GM23248 (cell line): ENCODE results near the gene DHODH. TPM values are rescaled to one million over a fixed set of nuclear protein-coding genes. Genes with fewer than 3 reads are reported as not detected.

Experiments
- DNase-seq: peaks from one replicate; pipeline ENCODE4 v3.0.0-alpha.2; 2015
- H2AFZ ChIP-seq: fragments of 200-600 bp; sonication (generic); 2 replicates; pipeline ENCODE4 v1.6.1; 2016; ENCODE audit warnings: antibody characterized with exemption
- H3F3A ChIP-seq: fragments of 200-600 bp; sonication (generic); 2 replicates; pipeline ENCODE4 v1.6.1; 2016; ENCODE audit warnings: mild to moderate bottlenecking, antibody characterized with exemption, mixed run types; ENCODE audit not compliant: insufficient read depth
- H3K27ac ChIP-seq: fragments of 200-600 bp; sonication (generic); 2 replicates; pipeline ENCODE4 v1.5.1; 2016; ENCODE audit warnings: mild to moderate bottlenecking
- H3K27me3 ChIP-seq: fragments of 200-600 bp; sonication (generic); replicated peaks from 2 replicates; pipeline ENCODE4 v1.6.1; 2016; ENCODE audit warnings: mild to moderate bottlenecking; ENCODE audit not compliant: insufficient read depth
- H3K36me3 ChIP-seq: fragments of 200-600 bp; sonication (generic); 2 replicates; pipeline ENCODE4 v1.6.1; 2016; ENCODE audit warnings: low read depth, mild to moderate bottlenecking
- H3K4me1 ChIP-seq: fragments of 200-600 bp; sonication (generic); 2 replicates; pipeline ENCODE4 v1.6.1; 2016; ENCODE audit warnings: mild to moderate bottlenecking; ENCODE audit not compliant: insufficient read depth
- H3K4me2 ChIP-seq: fragments of 200-600 bp; sonication (generic); one replicate; pipeline ENCODE4 v1.6.1; 2016; ENCODE audit warnings: mild to moderate bottlenecking; ENCODE audit not compliant: unreplicated experiment
- H3K4me3 ChIP-seq: fragments of 200-600 bp; sonication (generic); 2 replicates; pipeline ENCODE4 v1.5.1; 2016; ENCODE audit warnings: mild to moderate bottlenecking
- H3K79me2 ChIP-seq: fragments of 200-600 bp; sonication (generic); 2 replicates; pipeline ENCODE4 v1.6.1; 2016; ENCODE audit warnings: mild to moderate bottlenecking; ENCODE audit not compliant: insufficient read depth
- H3K9ac ChIP-seq: fragments of 200-600 bp; sonication (generic); 2 replicates; pipeline ENCODE4 v1.6.1; 2016; ENCODE audit warnings: mild to moderate bottlenecking
- H3K9me2 ChIP-seq: fragments of 200-600 bp; sonication (generic); 2 replicates; pipeline ENCODE4 v1.6.1; 2016; ENCODE audit warnings: mixed run types, mild to moderate bottlenecking, moderate library complexity; ENCODE audit not compliant: insufficient read depth
- H3K9me3 ChIP-seq: fragments of 200-600 bp; sonication (generic); one replicate; pipeline ENCODE4 v1.6.1; 2017; ENCODE audit warnings: low read depth
- H4K20me1 ChIP-seq: fragments of 200-600 bp; sonication (generic); 2 replicates; pipeline ENCODE4 v1.6.0; 2016; ENCODE audit not compliant: insufficient read depth
- EZH2 ChIP-seq: fragments of 200-600 bp; sonication (generic); IDR thresholded peaks from 2 replicates; pipeline ENCODE4 v1.6.1; 2018; ENCODE audit warnings: antibody characterized with exemption, mild to moderate bottlenecking; ENCODE audit not compliant: insufficient read depth, poor library complexity, severe bottlenecking
- EZH2phosphoT487 ChIP-seq: fragments of 200-600 bp; sonication (generic); IDR thresholded peaks from 2 replicates; pipeline ENCODE4 v1.6.1; 2018; ENCODE audit warnings: antibody characterized with exemption, moderate library complexity, mild to moderate bottlenecking, low read depth; ENCODE audit not compliant: insufficient read depth
- WGBS, 2 experiments: methylation state at CpG; one replicate each; pipeline ENCODE4 v1.1.6; 2015 to 2017; ENCODE audit warnings: low lambda C conversion rate in 2 of 2, low coverage in 1 of 2; ENCODE audit errors: missing lambda C conversion rate in 2 of 2; 5-methylcytosine and 5-hydroxymethylcytosine counted together
- in situ Hi-C: fragments of 300-500 bp; cut with MboI; formaldehyde crosslinking; loops from 2 replicates; pipeline ENCODE4 v1.15.0; 2020
- polyA plus RNA-seq: library from polyadenylated mRNA; unstranded; fragments of >200 nt; fragmentation: Nextera tagmentation; extraction: Ambion mirVana; gene quantifications from 2 replicates; pipeline ENCODE4 v1.2.1, GENCODE V29; 2016
- total RNA-seq: library from RNA; depleted of rRNA; stranded (reverse); fragments of >200 nt; shearing (Covaris generic); gene quantifications from 2 replicates; pipeline ENCODE4 v1.2.3, GENCODE V29; 2014

DHODH gene
- total and polyA plus RNA-seq, 2 experiments from 2014 or later = 2.2 to 3.8 TPM

DNA sequence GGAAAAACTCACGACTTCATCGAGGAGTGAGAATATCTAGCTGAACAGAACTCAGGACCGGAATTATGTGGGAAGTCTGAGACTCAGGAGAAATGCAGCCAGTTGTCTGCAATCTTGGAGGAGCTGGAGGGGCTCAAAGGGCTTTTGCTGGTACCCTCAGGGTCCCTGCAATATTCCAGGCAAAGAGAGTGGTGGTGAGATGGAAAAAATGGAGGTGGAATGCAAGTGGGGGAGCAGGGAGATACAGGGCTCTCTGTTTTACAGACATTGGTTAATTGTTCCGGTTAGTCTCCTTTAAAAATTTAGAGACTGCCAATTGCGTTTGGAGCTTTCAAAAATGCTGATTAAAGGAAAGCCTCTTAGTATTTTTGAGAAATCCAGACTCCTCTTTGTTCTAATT is 27.6 kb downstream of the DHODH start:
- 77 to 79% methylated on average over 5 of the region's 5 CpGs for WGBS, 2 experiments
- H3F3A ChIP-seq = no peaks in the 10 kb centered on the region
- no peaks in the 10 kb centered on the region for H3K4me1 ChIP-seq
- H3K9me2 ChIP-seq = no peaks in the 10 kb centered on the region
- in situ Hi-C loops = no loop called here
- TF ChIP-seq EZH2 (no peak), EZH2phosphoT487 (no peak)
- H3K27me3 ChIP-seq = no peaks in the 10 kb centered on the region
- H3K79me2 ChIP-seq = no peaks in the 10 kb centered on the region
- H4K20me1 ChIP-seq = no peaks in the 10 kb centered on the region
- H3K9ac ChIP-seq = no peak overlapping the region
- no peaks in the 10 kb centered on the region for H3K9me3 ChIP-seq
- H3K4me3 ChIP-seq = no peak overlapping the region
- H3K36me3 ChIP-seq = no peaks in the 10 kb centered on the region
- H3K4me2 ChIP-seq = no peak overlapping the region
- DNase-seq = no peak
- no peak overlapping the region for H3K27ac ChIP-seq
- no peak overlapping the region for H2AFZ ChIP-seq

DNA sequence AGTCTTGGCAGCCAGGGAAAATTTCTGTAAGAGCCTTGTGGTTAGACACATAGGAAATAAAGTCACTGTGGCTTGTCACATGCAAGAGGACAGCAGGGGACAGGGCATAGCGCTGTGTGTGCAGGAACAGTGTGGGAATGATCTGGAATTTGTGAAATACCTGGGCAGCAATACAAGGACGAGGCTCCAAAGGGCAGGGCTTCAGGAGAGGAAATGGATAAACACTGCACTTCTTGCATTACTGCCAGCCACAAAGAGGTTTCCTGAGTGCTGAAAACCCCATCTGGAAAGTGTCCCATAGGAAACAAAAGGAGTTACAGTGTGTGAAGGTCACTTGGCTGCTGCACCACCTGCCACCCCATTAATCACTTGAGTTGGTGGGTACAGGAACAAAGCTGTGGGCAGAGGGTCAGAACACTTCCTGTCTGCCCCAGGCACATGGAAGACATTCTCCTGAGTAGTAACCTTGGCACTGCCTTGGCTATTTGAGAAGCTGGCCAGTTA is 33.7 kb downstream of the DHODH start:
- Histone ChIP-seq H3K4me3 (no peak overlapping the region), H3K4me1 (no peaks in the 10 kb centered on the region), H3K9me2 (no peaks in the 10 kb centered on the region), H3K9me3 (no peaks in the 10 kb centered on the region), H3K4me2 (no peak overlapping the region), H3K9ac (no peak overlapping the region), H3K27me3 (no peaks in the 10 kb centered on the region), H2AFZ (no peak overlapping the region), H3F3A (no peaks in the 10 kb centered on the region), H3K27ac (no peak overlapping the region), H4K20me1 (no peaks in the 10 kb centered on the region), H3K36me3 (no peaks in the 10 kb centered on the region), H3K79me2 (no peaks in the 10 kb centered on the region)
- TF ChIP-seq EZH2 = no peak
- TF ChIP-seq EZH2phosphoT487 = no peak
- no peak for DNase-seq
- 41 to 52% methylated on average over 2 of the region's 2 CpGs for WGBS, 2 experiments
- in situ Hi-C loops = no loop called here

DNA sequence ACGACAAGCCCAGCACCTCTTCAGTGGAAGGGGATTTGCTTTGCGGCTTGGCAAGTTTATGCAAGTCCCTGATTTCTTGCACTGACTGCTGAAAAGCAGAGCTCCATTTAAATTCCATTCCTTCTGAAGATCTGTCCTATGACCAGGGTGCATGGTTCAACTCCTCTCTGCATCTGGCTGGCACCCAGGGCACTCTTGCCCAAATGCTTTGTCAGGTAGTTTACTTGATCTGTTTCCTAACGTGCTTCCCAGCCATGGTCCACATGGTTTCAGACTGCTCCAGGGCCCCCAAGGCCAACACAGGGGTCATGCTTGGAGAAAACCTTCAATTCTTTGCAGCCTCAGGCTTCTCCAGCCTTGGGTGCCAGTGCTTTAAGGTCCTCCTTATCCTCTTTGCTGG is 34.5 kb downstream of the DHODH start:
- no peaks in the 10 kb centered on the region for H3K27me3 ChIP-seq
- H3K9me3 ChIP-seq = no peaks in the 10 kb centered on the region
- DNase-seq = no peak
- H3K4me1 ChIP-seq = no peaks in the 10 kb centered on the region
- in situ Hi-C loops = no loop called here
- H3F3A ChIP-seq = no peaks in the 10 kb centered on the region
- 64 to 69% methylated on average over 3 of the region's 3 CpGs for WGBS, 2 experiments
- no peaks in the 10 kb centered on the region for H3K9me2 ChIP-seq
- no peak overlapping the region for H2AFZ ChIP-seq
- no peak for TF ChIP-seq EZH2
- no peak for TF ChIP-seq EZH2phosphoT487
- H3K36me3 ChIP-seq = no peaks in the 10 kb centered on the region
- no peak overlapping the region for H3K4me2 ChIP-seq
- H3K4me3 ChIP-seq = no peak overlapping the region
- H3K27ac ChIP-seq = no peak overlapping the region
- no peak overlapping the region for H3K9ac ChIP-seq
- H4K20me1 ChIP-seq = no peaks in the 10 kb centered on the region
- H3K79me2 ChIP-seq = no peaks in the 10 kb centered on the region

DNA sequence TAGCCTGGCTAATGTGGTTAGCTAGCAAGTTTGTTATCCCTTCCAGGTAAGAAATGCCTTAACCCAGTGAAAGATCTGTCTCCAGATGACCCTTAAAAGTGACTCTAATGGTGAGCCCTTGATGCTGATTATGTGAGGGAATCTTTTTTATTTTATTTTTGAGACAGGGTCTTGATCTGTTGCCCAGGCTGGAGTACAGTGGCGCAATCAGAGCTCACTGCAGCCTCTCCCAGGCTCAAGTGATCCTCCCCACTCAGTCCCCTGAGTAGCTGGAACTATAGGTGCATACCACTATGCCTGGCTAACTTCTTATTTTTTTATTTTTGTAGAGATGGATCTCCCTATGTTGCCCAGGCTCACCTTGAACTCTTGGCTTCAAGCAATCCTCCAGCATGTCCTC is 35.0 kb downstream of the DHODH start:
- H3K36me3 ChIP-seq = no peaks in the 10 kb centered on the region
- H4K20me1 ChIP-seq = no peaks in the 10 kb centered on the region
- no peak overlapping the region for H3K9ac ChIP-seq
- no peaks in the 10 kb centered on the region for H3K4me1 ChIP-seq
- no peak overlapping the region for H3K27ac ChIP-seq
- H3K9me2 ChIP-seq = no peaks in the 10 kb centered on the region
- H3K4me3 ChIP-seq = no peak overlapping the region
- H3K79me2 ChIP-seq = no peaks in the 10 kb centered on the region
- H3F3A ChIP-seq = no peaks in the 10 kb centered on the region
- no peak overlapping the region for H2AFZ ChIP-seq
- H3K4me2 ChIP-seq = no peak overlapping the region
- 72 to 73% methylated on average over 1 of the region's 1 CpG for WGBS, 2 experiments
- no peak for TF ChIP-seq EZH2phosphoT487
- no peak for TF ChIP-seq EZH2
- no peaks in the 10 kb centered on the region for H3K27me3 ChIP-seq
- no peak for DNase-seq
- in situ Hi-C loops = no loop called here
- no peaks in the 10 kb centered on the region for H3K9me3 ChIP-seq

DNA sequence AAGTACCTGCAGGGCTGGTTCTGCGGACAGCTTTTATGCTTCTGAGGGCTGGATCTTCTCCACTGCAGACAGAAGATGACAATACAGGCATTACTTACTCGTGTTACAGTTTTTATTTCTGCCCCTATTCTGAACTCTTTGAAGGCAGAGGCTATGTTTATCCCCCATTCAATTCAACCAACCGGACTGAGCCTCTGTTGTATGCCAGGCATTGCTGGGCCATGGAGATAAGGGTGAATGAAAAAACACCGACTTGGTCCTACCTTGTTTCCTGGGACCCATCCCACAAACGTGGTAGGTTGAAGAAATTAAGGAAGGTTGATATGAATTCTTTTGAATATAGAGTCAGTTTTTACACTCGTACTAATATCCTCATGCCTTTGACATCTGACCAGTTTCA is 35.8 kb downstream of the DHODH start:
- H3K4me2 ChIP-seq = no peak overlapping the region
- no peak overlapping the region for H2AFZ ChIP-seq
- no peaks in the 10 kb centered on the region for H3F3A ChIP-seq
- no peak overlapping the region for H3K27ac ChIP-seq
- no peaks in the 10 kb centered on the region for H3K9me3 ChIP-seq
- TF ChIP-seq EZH2 = no peak
- no peak for TF ChIP-seq EZH2phosphoT487
- no peaks in the 10 kb centered on the region for H3K79me2 ChIP-seq
- no peaks in the 10 kb centered on the region for H4K20me1 ChIP-seq
- no peak overlapping the region for H3K4me3 ChIP-seq
- no peak overlapping the region for H3K9ac ChIP-seq
- no peaks in the 10 kb centered on the region for H3K36me3 ChIP-seq
- H3K9me2 ChIP-seq = no peaks in the 10 kb centered on the region
- WGBS, 2 experiments = 62 to 65% methylated on average over 6 of the region's 6 CpGs
- H3K27me3 ChIP-seq = no peaks in the 10 kb centered on the region
- no peaks in the 10 kb centered on the region for H3K4me1 ChIP-seq
- DNase-seq = no peak
- in situ Hi-C loops = no loop called here
